Hematopoietic multipotent progenitor cell treated with erythropoietin and hydrocortisone succinate and interleukin-3 and kit ligand, for 17 days (in vitro differentiated cells): ENCODE data around the gene DUSP15.

Experiments used
- DNase-seq: peaks from one replicate; pipeline ENCODE4 v3.0.0-alpha.2; 2015; ENCODE audit warnings: low spot score

The DUSP15 gene

DNA sequence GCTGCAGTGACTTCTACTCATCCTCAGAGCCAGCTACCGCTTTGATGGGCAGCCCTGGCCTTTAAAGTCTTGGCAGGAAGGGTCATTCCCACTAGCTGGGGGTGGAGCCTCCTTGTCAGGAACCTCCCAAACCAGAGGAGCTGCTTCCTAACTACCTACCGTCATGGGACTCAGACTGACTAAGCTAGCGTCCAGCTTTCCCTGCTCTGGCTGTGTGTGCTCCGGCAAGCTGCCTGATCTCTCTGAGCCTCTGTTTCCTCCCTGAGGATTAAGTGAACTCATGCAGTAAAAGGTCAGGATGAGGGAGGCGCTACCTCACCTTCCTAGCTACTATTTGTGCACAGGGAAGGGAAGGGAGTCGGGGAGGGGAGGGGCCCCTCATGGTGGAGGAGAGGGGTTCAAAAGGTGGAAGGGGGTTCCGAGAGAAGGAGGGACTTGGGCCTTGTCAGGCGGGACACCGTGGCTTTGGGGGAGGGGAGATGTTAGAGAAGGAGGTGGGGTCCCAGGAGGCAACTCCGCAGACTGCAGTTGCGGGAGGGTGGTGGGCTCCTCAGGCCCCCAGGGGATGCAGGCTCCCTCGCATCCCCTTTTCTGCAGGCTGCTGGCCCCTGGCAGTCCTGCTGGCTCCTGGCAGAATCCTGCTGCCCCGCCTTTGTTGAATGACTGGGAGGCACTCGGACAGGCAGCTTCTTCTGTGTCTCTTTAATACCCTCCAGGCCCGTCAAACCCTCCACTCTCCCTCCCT, 9.8 kb downstream of the DUSP15 start:
- DNase-seq: no peak

DNA sequence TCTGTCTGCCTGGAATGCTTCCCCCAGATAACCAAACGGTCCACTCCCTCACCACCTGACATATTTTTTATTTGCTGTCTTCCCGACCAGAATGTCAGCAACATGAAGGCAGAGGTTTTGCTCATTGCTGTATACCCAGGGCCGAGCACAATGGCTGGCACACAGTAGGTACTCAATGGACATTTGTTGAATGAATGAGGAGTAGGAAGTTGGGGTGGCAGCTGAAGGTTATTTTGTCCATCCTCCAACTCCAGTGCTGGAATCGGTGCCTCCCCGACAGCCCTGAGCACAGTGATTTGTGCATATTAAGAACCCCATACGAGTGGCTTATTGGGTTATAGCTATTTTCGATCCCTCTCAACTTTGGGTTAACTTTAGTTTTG, 10.3 kb downstream of the DUSP15 start:
- no peak for DNase-seq

DNA sequence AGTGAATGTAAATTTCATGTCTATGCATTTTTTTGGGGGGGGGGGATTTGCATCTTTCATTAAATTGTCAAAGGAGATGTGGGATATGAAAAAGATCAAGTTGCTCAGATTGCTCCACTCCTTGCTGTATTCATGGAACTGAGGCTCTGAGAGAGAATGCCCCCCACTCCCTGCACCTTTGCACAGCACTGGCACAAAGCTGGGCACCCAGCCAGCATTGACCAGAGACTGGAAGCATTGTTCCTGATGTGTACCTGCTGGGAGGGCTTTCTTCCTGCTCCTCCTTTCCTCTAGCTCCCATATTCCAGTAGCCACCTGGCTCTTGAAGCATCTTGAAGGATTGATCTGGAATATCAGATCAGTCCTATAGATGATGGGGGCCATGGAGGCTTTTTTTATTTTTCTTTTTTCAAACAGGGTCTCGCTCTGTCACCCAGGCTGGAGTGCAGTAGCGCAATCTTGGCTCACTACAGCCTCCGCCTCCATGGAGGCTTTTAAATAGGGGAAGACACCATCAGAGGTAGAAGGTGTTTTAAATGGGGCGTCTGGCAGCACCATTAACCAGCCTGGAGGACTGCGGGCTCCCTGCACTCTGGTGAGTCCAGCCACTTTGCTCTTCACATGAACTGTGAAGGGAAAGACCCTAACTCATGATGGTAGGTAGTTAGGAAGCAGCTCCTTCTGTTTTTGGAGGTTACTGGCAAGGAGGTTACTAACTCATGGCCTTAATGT, 10.9 kb downstream of the DUSP15 start:
- DNase-seq: no peak

DNA sequence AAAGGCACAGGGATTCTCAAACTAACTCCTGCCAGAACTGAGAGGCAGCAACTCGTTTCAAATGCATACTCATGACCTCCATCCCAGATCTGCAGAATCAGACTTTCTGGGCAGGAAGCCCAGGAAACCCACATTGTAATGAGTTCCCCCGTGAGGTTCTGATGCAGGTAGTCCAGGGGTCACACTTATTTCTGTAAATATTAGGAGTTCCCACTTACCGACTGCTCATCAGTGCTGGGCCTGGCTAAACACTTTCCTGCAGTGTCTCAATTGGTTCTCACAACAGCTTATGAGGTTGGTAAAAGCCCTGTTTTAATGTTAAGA, 11.6 kb downstream of the DUSP15 start:
- no peak for DNase-seq

DNA sequence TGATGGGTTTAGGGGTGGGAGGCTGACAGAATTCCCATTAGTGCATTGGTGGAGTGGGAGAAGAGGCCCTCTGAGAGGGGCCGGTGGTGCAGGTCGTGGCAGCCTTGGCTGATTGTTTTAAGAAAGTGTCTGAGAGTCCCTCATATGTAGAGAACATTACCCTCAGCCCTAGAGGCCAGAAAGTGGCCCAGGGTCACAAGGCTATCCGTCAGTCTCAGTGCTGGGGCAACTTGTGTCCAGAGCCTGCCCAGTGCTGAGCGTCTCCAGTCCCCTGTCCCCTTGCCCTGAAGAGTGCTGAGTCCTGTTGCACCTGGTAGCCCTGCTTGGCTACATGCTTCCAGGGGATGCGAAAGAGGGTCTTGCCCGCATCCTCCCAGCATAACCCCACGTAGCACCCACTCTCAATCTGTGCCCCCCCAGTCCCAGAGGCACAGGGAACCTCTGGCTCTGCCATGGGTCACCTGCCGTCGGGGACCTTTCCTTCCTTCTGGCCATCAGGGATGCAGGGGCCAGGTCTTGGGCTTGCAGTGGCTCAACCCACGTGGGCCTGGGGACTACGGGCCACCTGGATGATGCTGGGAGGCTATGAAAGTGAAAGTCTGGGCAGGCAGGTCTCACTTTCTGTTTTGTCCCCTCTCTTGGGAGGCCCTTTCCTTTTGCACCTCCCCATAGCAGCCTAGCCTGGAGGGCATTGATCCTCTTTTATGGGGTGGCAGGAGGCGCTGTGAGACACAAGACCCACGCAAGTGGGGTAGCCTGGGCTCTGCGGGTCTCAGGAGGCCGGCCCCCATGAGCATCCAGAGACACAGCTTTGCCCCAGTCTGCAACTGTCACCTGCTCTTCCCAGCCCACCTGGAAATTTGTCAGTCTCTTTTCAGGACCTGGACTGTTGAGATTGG, 12.2 kb downstream of the DUSP15 start:
- no peak for DNase-seq

DNA sequence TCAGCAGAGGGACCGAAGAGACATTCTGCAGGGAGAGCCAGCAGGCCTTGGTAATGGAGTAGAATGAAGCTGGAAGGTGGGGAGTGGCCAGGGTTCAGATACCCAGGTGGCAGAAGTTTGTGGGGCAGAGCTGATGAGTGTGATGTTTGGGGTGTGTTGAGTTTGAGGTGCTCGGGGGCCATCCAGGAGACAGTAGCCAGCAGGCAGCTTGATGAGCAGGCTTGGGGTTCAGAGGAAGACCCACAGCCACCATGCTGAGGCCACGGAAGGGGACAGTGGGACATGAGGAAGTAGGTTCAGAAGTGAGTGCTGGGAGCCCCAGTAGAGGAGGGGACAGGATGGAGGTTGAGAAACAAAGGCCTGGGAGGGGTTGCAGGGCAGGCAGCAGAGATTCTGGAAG, 13.8 kb downstream of the DUSP15 start:
- DNase-seq: no peak

DNA sequence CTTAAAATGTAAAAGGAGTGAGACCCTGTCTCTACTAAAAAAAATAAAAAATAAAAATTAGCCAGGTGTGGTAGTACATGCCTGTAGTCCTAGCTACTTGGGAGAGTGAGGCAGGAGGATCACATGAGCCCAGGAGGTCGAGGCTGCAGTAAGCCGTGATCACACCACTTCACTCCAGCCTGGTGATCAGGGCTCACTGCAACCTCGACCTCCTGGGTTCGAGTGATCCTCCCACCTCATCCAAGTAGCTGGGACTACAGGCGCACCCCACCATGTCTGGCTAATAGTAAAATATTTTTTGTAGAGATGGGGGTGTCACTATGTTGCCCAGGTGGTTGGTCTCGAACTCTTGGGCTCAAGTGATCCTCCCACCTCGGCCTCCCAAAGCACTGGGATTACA, 16.8 kb downstream of the DUSP15 start:
- no peak for DNase-seq

DNA sequence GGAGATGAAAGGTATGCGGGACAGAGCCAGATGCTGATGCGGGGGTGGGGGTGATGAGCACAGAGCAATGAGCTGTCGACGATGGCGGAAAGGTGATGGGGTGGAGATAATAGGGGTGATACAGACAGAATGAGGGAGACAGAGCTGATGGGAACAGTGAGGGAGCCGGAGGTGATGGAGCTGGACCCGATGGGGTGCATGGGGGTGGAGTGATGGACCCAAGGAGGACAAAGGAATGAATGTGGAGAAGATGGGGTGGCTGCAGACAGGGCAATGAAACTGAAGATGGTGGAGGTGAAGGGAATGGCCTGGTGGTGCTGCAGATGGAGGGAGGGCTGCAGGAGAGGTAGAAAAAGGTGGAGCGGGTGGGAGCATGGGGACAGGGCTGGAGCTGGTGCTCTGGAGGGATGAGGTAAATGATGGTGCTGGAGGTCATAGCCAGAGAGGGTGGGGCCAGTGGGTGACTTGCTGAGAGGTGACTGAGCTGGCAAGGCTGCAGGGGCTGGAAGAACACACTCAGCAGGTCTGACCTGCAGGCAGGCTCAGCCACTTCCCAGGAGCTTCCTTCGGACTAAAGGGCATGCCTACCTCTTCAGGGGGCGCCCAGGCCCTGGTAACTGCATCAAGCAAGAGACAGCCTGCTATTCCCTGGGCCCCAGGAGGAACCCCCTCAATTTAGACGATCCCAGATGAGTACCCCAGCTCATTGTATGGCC, 18.9 kb downstream of the DUSP15 start:
- no peak for DNase-seq

DNA sequence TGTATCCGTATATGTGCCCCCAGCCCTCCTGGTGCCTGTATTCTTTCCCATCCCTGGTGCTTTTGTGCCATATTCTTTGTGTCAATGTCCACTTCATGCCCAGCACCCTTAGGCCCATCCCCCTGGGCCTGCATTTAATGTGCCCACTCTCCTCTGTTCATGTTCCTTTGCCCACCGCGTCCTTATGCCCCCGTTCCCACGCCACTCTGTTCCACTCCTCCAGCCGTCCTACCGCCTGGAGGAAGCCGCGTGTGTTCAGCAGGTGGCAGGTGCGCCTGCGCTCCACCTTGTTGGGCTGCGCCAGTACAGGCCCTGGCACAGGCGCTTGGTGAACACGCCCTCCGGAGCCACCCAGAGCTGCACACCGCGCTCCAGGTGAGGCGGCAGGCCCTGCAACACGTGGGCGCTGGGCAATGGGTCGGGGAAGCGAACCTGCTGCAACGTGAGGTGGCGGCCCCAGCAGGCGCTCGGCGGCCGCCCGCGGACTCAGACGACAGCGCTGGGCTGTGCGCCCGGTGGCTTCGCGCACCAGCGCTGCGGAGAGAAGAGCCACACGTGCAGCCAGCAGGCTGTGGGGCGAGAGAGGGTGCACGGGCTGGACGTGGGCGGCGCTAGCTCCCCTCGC, 20.9 kb downstream of the DUSP15 start:
- DNase-seq: no peak

DNA sequence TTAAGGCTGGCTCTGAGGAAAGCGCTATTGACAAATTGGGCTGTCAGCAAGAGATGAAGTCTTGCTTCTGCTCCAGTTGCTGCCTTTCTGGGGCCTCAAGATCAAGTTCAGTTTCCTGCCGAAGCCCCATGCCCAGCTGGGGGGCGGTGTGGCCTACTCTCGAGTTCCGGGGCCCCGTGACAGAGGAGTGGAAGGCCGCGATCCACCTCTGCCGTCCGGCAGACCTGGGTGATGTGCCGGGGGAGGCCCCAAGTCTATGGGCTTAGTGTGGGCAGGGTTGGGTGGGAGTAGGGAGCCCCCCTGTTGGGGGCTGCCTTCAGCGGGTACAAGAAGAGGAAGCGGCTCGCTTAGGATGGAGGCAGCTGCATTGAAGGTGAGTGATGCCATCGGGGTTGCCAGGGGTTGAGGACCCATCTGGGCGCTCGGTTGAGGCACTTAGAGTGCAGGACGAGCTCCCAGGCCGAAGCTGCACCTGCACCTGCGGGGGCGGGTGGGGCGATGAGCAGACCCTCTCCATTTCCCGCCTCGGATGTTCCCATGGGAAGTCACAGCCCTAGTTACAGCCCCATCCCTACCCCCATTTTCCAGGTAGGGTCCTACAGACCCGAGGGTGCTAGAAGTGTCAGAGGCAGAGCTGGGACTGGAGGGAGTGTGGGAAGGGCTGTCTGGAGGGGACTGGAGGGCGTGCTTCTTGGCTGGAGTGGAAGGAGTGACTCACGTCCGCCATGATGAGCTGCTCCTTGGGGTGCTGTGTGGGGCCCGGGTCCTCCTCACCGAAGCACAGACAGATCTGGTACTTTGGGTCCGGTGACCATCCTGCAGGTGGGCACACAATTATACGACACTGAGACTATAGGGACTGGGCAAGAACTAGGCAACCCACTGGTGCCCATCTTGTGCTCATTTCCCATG, 22.0 kb downstream of the DUSP15 start:
- no peak for DNase-seq

DNA sequence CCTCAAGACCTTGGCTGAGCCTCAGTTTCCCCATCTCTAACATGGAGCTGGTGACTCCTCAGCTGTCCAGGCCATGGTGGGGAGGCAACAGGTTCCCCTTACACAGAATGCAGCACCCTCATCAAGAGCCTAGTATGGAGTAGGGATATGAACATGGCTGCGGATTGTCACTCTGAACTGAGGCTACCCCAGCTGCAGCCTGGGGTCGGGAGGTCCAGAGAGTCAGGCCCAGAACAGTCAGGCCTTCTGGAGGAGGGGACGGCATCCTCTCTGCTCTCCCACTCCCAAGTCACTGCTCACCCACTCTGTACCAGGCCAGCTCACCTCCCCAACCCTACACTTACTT, 23.6 kb downstream of the DUSP15 start:
- no peak for DNase-seq

DNA sequence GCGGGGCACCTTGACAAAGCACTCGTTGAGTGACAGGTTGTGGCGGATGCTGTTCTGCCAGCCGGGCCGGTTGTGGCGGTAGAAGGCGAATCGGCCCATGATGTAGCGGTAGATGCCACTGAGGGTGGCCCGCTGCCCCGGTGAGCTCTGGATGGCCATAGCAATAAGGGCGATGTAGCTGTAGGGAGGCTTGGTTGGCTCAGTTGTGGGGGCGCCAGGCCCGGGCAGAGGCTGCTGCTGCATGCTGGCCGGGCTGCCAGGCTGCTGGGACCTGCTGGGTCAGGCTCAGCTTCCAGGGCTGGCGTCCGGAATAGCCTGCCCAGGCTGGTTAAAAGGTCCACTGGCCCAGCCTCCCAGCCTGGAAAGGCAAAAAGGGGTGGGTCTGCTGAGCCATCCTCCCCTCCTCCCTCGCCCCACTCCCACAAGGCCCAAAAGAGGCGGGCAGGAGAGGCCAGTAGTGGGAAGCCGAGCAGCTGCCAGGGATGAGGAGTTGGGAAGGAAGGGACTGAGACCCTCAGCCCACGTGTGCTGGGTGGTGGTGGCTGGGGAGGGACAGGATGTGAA, 24.9 kb downstream of the DUSP15 start, which contains the start of gene FOXS1:
FOXS1 (minus strand) TSS at position 305 of the 564 bp plus-strand sequence; CDS start at position 243, 62 bp downstream.
- DNase-seq: no peak

DNA sequence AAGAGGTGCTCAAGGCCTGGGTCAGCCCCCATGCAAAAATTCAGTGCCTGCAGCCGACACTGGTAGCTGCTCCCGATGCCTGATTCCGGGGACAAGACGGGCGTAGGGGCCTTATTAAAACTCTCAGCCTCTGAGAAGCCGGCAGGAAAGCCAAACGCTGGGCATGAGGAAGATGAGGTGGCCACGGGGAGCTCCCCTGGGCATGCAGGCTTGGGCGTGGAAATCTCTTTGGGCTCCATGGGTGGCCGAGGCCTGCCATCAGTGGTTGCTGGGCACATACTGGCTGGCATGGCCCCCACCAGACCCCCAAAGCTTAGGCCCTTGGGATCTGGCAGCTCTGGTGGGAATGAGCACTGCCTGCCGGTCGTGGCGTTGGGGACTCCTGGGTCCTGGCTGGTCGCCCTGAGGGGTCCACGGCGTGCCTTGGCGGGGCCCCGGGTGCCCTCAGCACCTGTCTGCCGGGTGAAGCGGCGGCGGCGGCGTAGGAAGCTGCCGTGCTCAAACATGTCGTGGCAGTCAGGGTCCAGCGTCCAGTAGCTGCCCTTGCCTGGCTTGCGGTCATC, 25.5 kb downstream of the DUSP15 start:
- DNase-seq: no peak

DNA sequence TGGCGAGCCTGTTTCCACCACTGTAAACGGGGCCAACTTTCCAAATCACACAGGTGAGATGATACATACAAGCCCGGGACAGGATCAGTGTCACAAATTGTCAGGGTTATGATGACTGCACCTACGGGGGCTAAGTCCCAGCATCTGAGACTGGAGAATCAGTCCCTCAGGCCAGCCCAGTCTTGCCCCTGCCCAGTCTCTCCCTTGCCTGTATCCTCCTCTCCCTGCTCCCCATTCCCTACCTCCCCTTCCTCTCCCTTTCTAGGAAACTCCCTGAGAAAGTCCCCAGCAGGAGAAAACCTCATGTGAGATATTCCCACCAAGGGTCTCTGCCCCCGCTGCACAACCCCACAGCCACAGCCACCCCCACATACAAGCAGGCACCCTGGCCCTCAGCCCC, 26.4 kb downstream of the DUSP15 start:
- no peak for DNase-seq

DNA sequence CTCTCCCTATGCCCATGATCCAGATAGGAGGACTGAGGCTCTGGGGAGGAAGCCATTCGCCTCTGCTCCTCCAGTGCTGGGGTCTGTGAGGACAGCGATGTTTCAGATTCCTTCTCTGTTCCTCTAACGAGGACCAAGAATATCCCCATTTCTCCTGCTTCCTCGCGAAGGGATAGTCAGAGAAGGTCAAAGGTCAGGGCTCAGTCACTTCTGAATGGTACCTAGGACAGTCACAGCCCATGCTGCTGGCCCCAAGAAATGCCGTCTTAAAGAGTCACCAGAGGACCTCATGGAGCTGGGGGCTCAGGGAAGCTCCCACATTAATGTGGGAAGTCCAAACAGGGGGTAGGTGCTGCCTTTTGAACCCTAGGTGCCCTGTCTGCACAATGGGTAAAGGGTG, 27.0 kb downstream of the DUSP15 start:
- DNase-seq: no peak

DNA sequence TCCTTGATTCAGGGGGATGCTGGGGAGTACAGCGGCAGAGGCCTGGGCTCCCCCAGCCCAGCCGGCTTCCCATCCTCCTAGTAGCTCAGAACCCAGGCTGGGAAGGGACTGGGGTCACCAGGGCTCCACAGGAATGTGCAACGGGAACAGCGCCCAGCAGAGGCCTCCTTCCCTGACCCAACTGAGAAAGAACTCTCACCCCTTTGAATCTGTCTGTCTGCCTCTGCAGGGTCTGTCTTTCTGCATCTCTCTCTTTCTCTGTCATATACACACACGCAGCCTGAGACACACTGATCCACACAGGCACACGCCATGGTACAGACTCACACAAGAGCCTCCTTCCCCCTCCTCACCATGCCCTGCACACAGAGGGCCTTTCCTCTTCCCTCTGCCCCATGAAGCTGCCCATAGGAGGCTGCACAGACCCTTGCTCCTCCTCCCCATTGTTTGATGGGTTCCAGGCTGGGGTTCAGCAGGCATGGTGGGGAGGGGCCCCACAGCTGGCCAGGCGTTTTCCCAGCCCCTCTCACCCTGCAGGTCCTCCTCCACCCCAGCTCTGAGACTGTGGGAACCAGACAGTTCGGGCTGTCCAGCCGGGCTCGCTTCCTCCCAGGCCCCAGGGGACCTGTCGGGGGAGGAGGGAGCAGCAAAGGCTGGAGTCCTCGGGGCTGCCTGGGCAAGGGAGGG, 27.7 kb downstream of the DUSP15 start:
- DNase-seq: no peak

DNA sequence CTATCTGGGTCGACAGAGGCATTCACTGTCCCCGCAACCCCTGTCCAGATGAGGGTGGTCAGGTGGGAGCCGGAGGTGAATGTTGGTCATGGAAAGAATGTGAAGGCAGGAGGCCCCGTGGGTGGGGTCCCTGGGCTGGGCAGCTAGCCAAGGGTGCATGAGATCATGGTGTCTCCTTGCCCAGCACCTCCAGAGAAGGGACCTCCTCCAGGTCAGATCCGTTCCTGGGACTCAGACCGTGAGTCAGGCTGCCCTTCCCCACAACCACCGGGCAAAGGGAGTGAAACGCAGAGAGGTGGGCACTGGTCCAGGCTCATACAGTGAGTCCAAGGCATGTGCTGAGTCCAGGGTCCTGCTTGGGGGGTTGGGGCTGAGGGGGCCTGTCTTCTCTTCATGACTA, 28.4 kb downstream of the DUSP15 start:
- DNase-seq: no peak

DNA sequence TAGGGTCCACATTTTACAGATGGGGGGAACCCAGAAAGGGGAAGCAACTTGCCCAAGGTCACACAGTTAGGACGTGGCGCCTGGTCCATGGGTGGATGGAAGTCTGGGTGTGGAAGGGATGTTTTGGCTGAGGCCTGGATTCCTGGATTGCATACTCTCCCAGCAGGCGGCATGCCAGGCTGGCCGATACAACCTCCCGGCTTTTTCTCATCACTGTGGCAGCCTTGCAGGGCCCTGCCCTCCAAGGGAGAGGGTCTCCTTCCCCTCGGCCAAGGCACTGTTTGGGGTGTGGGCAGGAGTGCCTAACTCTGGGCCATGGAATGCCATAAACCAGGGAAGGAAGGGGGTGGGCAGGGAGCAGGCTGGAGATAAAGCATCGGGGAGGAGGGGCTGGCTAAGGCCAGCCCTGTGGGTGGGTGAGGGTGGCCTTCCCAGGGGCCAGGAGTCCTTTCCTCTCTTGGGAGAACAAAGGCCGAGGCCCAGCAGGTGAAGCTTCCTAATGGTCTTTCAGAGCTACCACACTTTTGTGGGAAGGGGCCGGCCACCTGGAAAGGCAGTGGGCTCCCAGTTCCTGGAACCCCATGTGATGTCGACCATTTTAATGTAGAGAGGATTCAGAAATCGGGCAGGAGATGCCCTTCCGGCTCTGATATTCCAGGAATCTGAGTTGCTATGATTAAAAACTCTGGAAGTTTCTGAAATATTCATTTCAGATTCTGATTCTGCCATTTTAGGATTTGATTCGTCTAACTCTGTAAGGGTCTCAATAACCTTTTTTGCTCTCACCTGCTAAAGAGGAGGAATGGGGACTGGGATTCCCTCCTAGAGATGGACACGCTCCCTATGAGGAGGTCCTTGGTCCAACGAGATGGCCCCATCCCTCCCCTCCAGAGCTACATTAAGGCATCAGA, 29.2 kb downstream of the DUSP15 start:
- DNase-seq: no peak
